ENCODE measurements around the gene NUDT16L1.

Gene NUDT16L1

GRCh38 chr16:4683255-4684057 lies 9.9 kb upstream of the NUDT16L1 start:
- no peak for DNase-seq

GRCh38 chr16:4684058-4684715 lies 9.2 kb upstream of the NUDT16L1 start:
- DNase-seq: no peak

GRCh38 chr16:4684763-4685162 lies 8.6 kb upstream of the NUDT16L1 start:
- no peak for DNase-seq

- DNase-seq: no peak
Observed at GRCh38 chr16:4685292-4685691, 8.1 kb upstream of the NUDT16L1 start.

GRCh38 chr16:4685776-4686496 lies 7.4 kb upstream of the NUDT16L1 start:
- DNase-seq: no peak

GRCh38 chr16:4686497-4687210 lies 6.7 kb upstream of the NUDT16L1 start:
- DNase-seq: no peak

GRCh38 chr16:4687416-4687815 lies 5.9 kb upstream of the NUDT16L1 start:
- DNase-seq: no peak

GRCh38 chr16:4687946-4688673 lies 5.3 kb upstream of the NUDT16L1 start:
- DNase-seq: no peak

GRCh38 chr16:4688674-4689045 lies 4.7 kb upstream of the NUDT16L1 start:
- no peak for DNase-seq

GRCh38 chr16:4689091-4689671 lies 4.2 kb upstream of the NUDT16L1 start:
- no peak for DNase-seq

- DNase-seq: no peak
Observed at GRCh38 chr16:4689864-4690704, 3.3 kb upstream of the NUDT16L1 start.

- no peak for DNase-seq
Observed at GRCh38 chr16:4690946-4691665, 2.3 kb upstream of the NUDT16L1 start.

- no peak for DNase-seq
Observed at GRCh38 chr16:4691666-4692412, 1.5 kb upstream of the NUDT16L1 start.

- peak; percentile 31 for DNase-seq
Observed at GRCh38 chr16:4692460-4693295, 684 bp upstream of the NUDT16L1 start.

GRCh38 chr16:4693956-4694641 lies 737 bp downstream of the NUDT16L1 start:
- DNase-seq: peak; percentile 53

- DNase-seq: no peak
Observed at GRCh38 chr16:4694642-4695451, 1.5 kb downstream of the NUDT16L1 start.
